WTC11 (cell line): ENCODE data around the gene ACYP1.

Experiments used
- AR ChIP-seq: fragments of 250-450 bp; sonication (Bioruptor Pico); IDR thresholded peaks from 2 replicates; pipeline ENCODE4 v1.9.0; 2021; ENCODE audit warnings: mild to moderate bottlenecking
- CTCF ChIP-seq: fragments of 200-600 bp; IDR thresholded peaks from 2 replicates; pipeline ENCODE4 v1.8.0; 2022; ENCODE audit warnings: antibody characterized with exemption
- ETV6 ChIP-seq: sonication (generic); formaldehyde crosslinking; IDR thresholded peaks from 2 replicates; pipeline ENCODE4 v1.8.1; 2022; ENCODE audit warnings: mild to moderate bottlenecking, missing genetic modification reagents
- FOXK1 ChIP-seq: sonication (generic); formaldehyde crosslinking; IDR thresholded peaks from 2 replicates; pipeline ENCODE4 v1.8.0; 2022; ENCODE audit warnings: mild to moderate bottlenecking, moderate library complexity, missing genetic modification reagents
- FOXP4 ChIP-seq: sonication (generic); formaldehyde crosslinking; IDR thresholded peaks from 2 replicates; pipeline ENCODE4 v1.8.0; 2022; ENCODE audit warnings: mild to moderate bottlenecking, missing genetic modification reagents
- GRHL2 ChIP-seq: fragments of 250-450 bp; sonication (Bioruptor Pico); IDR thresholded peaks from 2 replicates; pipeline ENCODE4 v1.8.0; 2022; ENCODE audit warnings: mild to moderate bottlenecking, moderate library complexity; ENCODE audit not compliant: insufficient replicate concordance, severe bottlenecking
- IRF2 ChIP-seq: sonication (generic); formaldehyde crosslinking; IDR thresholded peaks from 2 replicates; pipeline ENCODE4 v1.8.0; 2022; ENCODE audit warnings: low read depth, missing genetic modification reagents, borderline replicate concordance
- MAX ChIP-seq: sonication (generic); formaldehyde crosslinking; IDR thresholded peaks from 2 replicates; pipeline ENCODE4 v1.8.0; 2022; ENCODE audit warnings: mild to moderate bottlenecking, missing genetic modification reagents
- NR2C2 ChIP-seq: sonication (generic); formaldehyde crosslinking; IDR thresholded peaks from 2 replicates; pipeline ENCODE4 v1.8.0; 2022; ENCODE audit warnings: mild to moderate bottlenecking, missing genetic modification reagents
- TEAD1 ChIP-seq: sonication (generic); formaldehyde crosslinking; IDR thresholded peaks from 2 replicates; pipeline ENCODE4 v1.8.0; 2022; ENCODE audit warnings: mild to moderate bottlenecking, missing genetic modification reagents
- ZNF263 ChIP-seq: sonication (generic); formaldehyde crosslinking; IDR thresholded peaks from 2 replicates; pipeline ENCODE4 v1.8.1; 2022; ENCODE audit warnings: low read depth, mild to moderate bottlenecking, moderate library complexity, missing genetic modification reagents

GRCh38 chr14:75068294-75069120 is 4.7 kb upstream of the ACYP1 start:
- TF ChIP-seq CTCF = no peak
- no peak for TF ChIP-seq ZNF263 (CRISPR knock-in tag)
- TF ChIP-seq IRF2 = no peak
- no peak for TF ChIP-seq FOXK1 (CRISPR knock-in tag)
- TF ChIP-seq TEAD1 (CRISPR knock-in tag) = no peak
- TF ChIP-seq GRHL2 (CRISPR knock-in tag) = no peak
- no peak for TF ChIP-seq AR (CRISPR knock-in tag)
- no peak for TF ChIP-seq FOXP4 (CRISPR knock-in tag)
- TF ChIP-seq NR2C2 (CRISPR knock-in tag) = no peak
- no peak for TF ChIP-seq MAX (CRISPR knock-in tag)
- no peak for TF ChIP-seq ETV6 (CRISPR knock-in tag)
